ENCODE results near the gene ARHGAP30.
"Not testable (repeated sequence)": the region's sequence is repeated elsewhere in the genome, so short reads cannot be mapped to it uniquely, and the experiment has no call there.

Gene ARHGAP30, protein sequence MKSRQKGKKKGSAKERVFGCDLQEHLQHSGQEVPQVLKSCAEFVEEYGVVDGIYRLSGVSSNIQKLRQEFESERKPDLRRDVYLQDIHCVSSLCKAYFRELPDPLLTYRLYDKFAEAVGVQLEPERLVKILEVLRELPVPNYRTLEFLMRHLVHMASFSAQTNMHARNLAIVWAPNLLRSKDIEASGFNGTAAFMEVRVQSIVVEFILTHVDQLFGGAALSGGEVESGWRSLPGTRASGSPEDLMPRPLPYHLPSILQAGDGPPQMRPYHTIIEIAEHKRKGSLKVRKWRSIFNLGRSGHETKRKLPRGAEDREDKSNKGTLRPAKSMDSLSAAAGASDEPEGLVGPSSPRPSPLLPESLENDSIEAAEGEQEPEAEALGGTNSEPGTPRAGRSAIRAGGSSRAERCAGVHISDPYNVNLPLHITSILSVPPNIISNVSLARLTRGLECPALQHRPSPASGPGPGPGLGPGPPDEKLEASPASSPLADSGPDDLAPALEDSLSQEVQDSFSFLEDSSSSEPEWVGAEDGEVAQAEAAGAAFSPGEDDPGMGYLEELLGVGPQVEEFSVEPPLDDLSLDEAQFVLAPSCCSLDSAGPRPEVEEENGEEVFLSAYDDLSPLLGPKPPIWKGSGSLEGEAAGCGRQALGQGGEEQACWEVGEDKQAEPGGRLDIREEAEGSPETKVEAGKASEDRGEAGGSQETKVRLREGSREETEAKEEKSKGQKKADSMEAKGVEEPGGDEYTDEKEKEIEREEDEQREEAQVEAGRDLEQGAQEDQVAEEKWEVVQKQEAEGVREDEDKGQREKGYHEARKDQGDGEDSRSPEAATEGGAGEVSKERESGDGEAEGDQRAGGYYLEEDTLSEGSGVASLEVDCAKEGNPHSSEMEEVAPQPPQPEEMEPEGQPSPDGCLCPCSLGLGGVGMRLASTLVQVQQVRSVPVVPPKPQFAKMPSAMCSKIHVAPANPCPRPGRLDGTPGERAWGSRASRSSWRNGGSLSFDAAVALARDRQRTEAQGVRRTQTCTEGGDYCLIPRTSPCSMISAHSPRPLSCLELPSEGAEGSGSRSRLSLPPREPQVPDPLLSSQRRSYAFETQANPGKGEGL

DNA sequence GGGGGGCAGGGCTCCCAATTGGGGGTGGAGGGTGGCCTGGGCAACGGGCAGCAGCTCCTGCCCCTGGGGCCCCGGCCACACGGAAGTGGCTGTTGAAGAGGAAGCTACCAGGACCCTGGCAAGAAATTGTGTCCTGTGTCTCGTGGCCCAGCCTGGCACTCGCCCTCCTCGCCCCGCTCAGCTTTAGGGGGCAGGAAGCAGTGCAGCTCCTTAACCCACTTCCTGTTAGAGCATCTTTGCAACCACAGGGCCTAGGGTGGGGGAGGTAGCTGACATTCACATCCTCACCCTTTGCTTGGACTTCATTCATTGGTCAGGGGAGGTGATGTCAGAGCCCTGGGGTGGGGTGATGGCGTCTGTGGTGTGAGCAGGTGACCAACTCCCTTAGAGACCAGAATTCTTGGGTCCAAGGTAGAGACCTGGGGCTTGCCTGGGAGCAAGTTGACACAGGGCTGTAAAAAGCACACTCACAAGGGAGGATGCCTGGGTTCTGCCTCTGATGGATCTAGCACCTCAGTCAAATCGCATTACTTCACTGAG is at the start of gene ARHGAP30:
ARHGAP30 (minus strand) TSS at position 161 of the 540 bp plus-strand sequence. CDS start 267 bp downstream, outside the sequence.
- Mint-ChIP-seq H3K27me3 (ENCODE audit: low read depth) (no peaks in the 10 kb centered on the region), H3K4me1 (ENCODE audit: low read depth) (peaks cover 44% of the 10 kb centered on the region), H3K4me3 (peak within 1 kb of the TSS; percentile 100), H3K36me3 (ENCODE audit: low read depth) (peaks cover 32% of the 10 kb centered on the region), H3K27ac (peak within 1 kb of the TSS; percentile 100), H3K9me3 (no peaks in the 10 kb centered on the region)
- peak; percentile 87 for DNase-seq (ENCODE audit: low spot score)

- H3K4me3 Mint-ChIP-seq: peak within 1 kb of the TSS; percentile 95
- DNase-seq (ENCODE audit: low spot score): peak; percentile 89
- H3K36me3 Mint-ChIP-seq (ENCODE audit: low read depth): peaks cover 46% of the 10 kb centered on the region
- no peaks in the 10 kb centered on the region for H3K9me3 Mint-ChIP-seq
- H3K27me3 Mint-ChIP-seq (ENCODE audit: low read depth): no peaks in the 10 kb centered on the region
- peak within 1 kb of the TSS; percentile 95 for H3K27ac Mint-ChIP-seq
- H3K4me1 Mint-ChIP-seq (ENCODE audit: low read depth): peaks cover 50% of the 10 kb centered on the region
Measured at GRCh38 chr1:161117759-161118581, 48.3 kb upstream of the ARHGAP30 start, which contains the start of the genes NIT1 and PFDN2. Gene NIT1 (plus strand): TSS chr1:161118105. CDS start chr1:161118177, 72 bp downstream. Gene PFDN2 (minus strand): TSS chr1:161118037. CDS start chr1:161118026, 11 bp downstream.

- H3K9me3 Mint-ChIP-seq; H3K27me3 Mint-ChIP-seq (ENCODE audit: low read depth); DNase-seq (ENCODE audit: low spot score): not testable (repeated sequence)
- peak overlapping the region; percentile 81 for H3K27ac Mint-ChIP-seq
- H3K4me1 Mint-ChIP-seq (ENCODE audit: low read depth): peaks cover 65% of the 10 kb centered on the region
- H3K36me3 Mint-ChIP-seq (ENCODE audit: low read depth): peaks cover 32% of the 10 kb centered on the region
- H3K4me3 Mint-ChIP-seq: peak overlapping the region; percentile 95
Measured at GRCh38 chr1:161115961-161116360, 46.3 kb upstream of the ARHGAP30 start.

- Mint-ChIP-seq H3K4me3 (peak overlapping the region; percentile 95), H3K9me3 (no peaks in the 10 kb centered on the region), H3K36me3 (ENCODE audit: low read depth) (peaks cover 29% of the 10 kb centered on the region), H3K27ac (peak overlapping the region; percentile 81), H3K4me1 (ENCODE audit: low read depth) (peaks cover 63% of the 10 kb centered on the region), H3K27me3 (ENCODE audit: low read depth) (no peaks in the 10 kb centered on the region)
- DNase-seq (ENCODE audit: low spot score): peak; percentile 61
Measured at GRCh38 chr1:161115132-161115711, 45.5 kb upstream of the ARHGAP30 start.

- Mint-ChIP-seq H3K4me1 (ENCODE audit: low read depth) (peaks cover 59% of the 10 kb centered on the region), H3K27ac (peak overlapping the region; percentile 48), H3K4me3 (no peak overlapping the region), H3K36me3 (ENCODE audit: low read depth) (peaks cover 24% of the 10 kb centered on the region), H3K27me3 (ENCODE audit: low read depth) (no peaks in the 10 kb centered on the region), H3K9me3 (no peaks in the 10 kb centered on the region)
- DNase-seq (ENCODE audit: low spot score): no peak
Measured at GRCh38 chr1:161114556-161114955, 44.9 kb upstream of the ARHGAP30 start.

- Mint-ChIP-seq H3K4me3 (no peak overlapping the region), H3K9me3 (no peaks in the 10 kb centered on the region), H3K4me1 (ENCODE audit: low read depth) (peaks cover 52% of the 10 kb centered on the region), H3K36me3 (ENCODE audit: low read depth) (peaks cover 26% of the 10 kb centered on the region), H3K27me3 (ENCODE audit: low read depth) (no peaks in the 10 kb centered on the region), H3K27ac (peak overlapping the region; percentile 48)
- no peak for DNase-seq (ENCODE audit: low spot score)
Measured at GRCh38 chr1:161113915-161114314, 44.2 kb upstream of the ARHGAP30 start.

DNA sequence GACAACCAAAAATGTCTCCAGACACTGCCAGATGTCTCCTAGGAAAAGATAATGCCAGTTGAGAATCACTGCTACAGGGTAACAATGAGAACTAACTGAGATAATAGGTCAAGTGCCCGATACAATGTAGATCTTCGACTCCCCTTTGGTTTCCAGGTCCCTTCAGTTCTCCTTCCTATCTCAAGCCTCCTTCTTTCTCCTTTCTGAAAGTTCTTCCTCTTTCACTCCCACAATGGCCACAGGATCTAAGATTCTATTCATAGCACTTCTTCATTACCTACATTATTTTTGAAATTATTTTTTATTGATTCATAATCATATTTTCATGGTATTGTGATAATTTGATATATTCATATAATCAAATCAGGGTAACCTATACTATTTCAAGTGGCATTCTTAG is 41.8 kb upstream of the ARHGAP30 start:
- DNase-seq (ENCODE audit: low spot score): no peak
- peaks cover 27% of the 10 kb centered on the region for H3K36me3 Mint-ChIP-seq (ENCODE audit: low read depth)
- H3K27me3 Mint-ChIP-seq (ENCODE audit: low read depth): no peaks in the 10 kb centered on the region
- H3K4me3 Mint-ChIP-seq: no peak overlapping the region
- peaks cover 44% of the 10 kb centered on the region for H3K4me1 Mint-ChIP-seq (ENCODE audit: low read depth)
- no peaks in the 10 kb centered on the region for H3K9me3 Mint-ChIP-seq
- peak overlapping the region; percentile 23 for H3K27ac Mint-ChIP-seq

GRCh38 chr1:161111117-161111516 is 41.4 kb upstream of the ARHGAP30 start:
- DNase-seq (ENCODE audit: low spot score): no peak
- Mint-ChIP-seq H3K27me3 (ENCODE audit: low read depth) (no peaks in the 10 kb centered on the region), H3K27ac (peak overlapping the region; percentile 23), H3K4me1 (ENCODE audit: low read depth) (peaks cover 41% of the 10 kb centered on the region), H3K9me3 (no peaks in the 10 kb centered on the region), H3K36me3 (ENCODE audit: low read depth) (peaks cover 30% of the 10 kb centered on the region), H3K4me3 (no peak overlapping the region)

DNA sequence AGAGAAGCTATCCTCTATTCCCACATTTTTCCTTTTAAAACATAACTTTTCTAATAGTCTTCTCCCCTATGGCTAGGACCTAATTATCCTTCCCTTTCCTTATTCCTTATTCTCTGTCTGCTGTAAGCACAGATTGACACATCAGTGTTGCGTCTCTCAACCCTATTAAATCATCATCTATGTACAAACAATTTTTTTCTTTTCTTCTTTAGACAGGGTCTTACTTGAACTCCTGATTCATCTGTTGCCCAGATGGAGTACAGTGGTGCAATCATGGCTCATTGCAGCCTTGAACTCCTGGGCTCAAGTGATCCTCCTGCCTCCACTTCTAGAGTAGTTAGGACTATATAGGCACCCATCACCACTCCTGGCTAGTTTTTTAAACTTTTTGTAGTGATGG is 36.7 kb upstream of the ARHGAP30 start:
- peaks cover 13% of the 10 kb centered on the region for H3K4me1 Mint-ChIP-seq (ENCODE audit: low read depth)
- H3K27me3 Mint-ChIP-seq (ENCODE audit: low read depth): no peaks in the 10 kb centered on the region
- no peaks in the 10 kb centered on the region for H3K9me3 Mint-ChIP-seq
- no peak for DNase-seq (ENCODE audit: low spot score)
- H3K4me3 Mint-ChIP-seq: no peak overlapping the region
- no peak overlapping the region for H3K27ac Mint-ChIP-seq
- peaks cover 19% of the 10 kb centered on the region for H3K36me3 Mint-ChIP-seq (ENCODE audit: low read depth)

- H3K4me3 Mint-ChIP-seq: no peak overlapping the region
- no peaks in the 10 kb centered on the region for H3K9me3 Mint-ChIP-seq
- peaks cover 2% of the 10 kb centered on the region for H3K27me3 Mint-ChIP-seq (ENCODE audit: low read depth)
- peaks cover 18% of the 10 kb centered on the region for H3K36me3 Mint-ChIP-seq (ENCODE audit: low read depth)
- peaks cover 27% of the 10 kb centered on the region for H3K4me1 Mint-ChIP-seq (ENCODE audit: low read depth)
- no peak for DNase-seq (ENCODE audit: low spot score)
- no peak overlapping the region for H3K27ac Mint-ChIP-seq
Measured at GRCh38 chr1:161100556-161100955, 30.9 kb upstream of the ARHGAP30 start.

DNA sequence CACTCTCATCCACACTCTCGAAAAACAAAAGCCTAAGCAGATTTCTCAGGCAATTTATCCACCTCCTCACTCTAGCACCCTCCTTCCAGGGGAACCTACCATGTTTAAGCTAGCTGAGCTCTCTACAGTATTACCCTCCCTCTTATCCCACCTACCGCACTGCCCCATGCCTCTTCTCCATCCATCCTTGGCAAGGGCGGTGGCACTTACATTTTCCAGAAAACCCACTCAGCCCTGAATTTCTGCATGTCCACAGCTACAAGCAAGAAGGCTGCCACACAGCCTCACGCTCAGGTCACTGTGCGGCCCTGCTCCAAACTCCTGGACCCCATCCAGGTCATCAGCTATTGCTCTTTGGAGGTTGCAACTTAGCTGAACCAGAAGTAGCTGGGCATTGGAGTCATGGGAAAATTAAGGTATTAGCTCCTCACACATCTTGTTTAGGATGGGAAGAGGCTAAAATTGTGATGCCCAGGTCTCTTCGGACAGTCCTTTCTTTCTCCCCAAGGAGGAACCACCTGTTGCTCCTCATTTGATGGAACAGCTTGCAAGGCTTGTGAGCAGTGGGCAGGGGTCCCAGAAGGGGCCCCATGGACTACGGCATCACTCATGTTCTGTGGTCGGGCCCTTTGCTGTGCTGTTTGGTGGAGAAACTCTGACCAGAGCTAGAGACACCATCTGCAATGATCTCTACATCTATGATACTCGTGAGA is 29.6 kb upstream of the ARHGAP30 start:
- Mint-ChIP-seq H3K4me1 (ENCODE audit: low read depth) (peaks cover 25% of the 10 kb centered on the region), H3K36me3 (ENCODE audit: low read depth) (peaks cover 18% of the 10 kb centered on the region), H3K27me3 (ENCODE audit: low read depth) (peaks cover 2% of the 10 kb centered on the region), H3K27ac (no peak overlapping the region), H3K9me3 (no peaks in the 10 kb centered on the region), H3K4me3 (peak overlapping the region; percentile 59)
- DNase-seq (ENCODE audit: low spot score): no peak

All from T-helper 2 cell treated with Interferon-gamma antibody and Interleukin-4, amounts not matched to agents 5 μg/mL and 100 μg/mL, for 36 hours (primary cell).